Thoracic aorta (tissue), 2 donors: ENCODE results near the gene FAM110A. TPM values are rescaled to one million over a fixed set of nuclear protein-coding genes. Genes with fewer than 3 reads are reported as not detected.
"Not testable (repeated sequence)": the region's sequence is repeated elsewhere in the genome, so short reads cannot be mapped to it uniquely, and the experiment has no call there.

Source experiments
- ATAC-seq: fragments of 150-250 bp; one replicate; pipeline ENCODE4 v1.8.0; 2017; ENCODE audit warnings: low read depth; ENCODE audit not compliant: insufficient number of reproducible peaks, low FRiP score
- DNase-seq: peaks from one replicate; pipeline ENCODE4 v3.0.0-alpha.2; 2020; ENCODE audit warnings: low spot score
- H3K27ac ChIP-seq, 2 donors: fragments of 200-600 bp; sonication (generic); 1 replicate in 1 of 2; 2 replicates in 1 of 2; pipeline ENCODE4 v1.5.1; 2016; ENCODE audit warnings: mild to moderate bottlenecking in 2 of 2, moderate library complexity in 2 of 2
- H3K27me3 ChIP-seq: fragments of 200-600 bp; sonication (generic); replicated peaks from 2 replicates; pipeline ENCODE4 v1.6.0; 2016; ENCODE audit warnings: mild to moderate bottlenecking; ENCODE audit not compliant: insufficient read depth
- H3K36me3 ChIP-seq: fragments of 200-600 bp; sonication (generic); one replicate; pipeline ENCODE4 v1.5.1; 2016
- H3K4me1 ChIP-seq, 2 donors: fragments of 200-600 bp; sonication (generic); 1 replicate in 1 of 2; 2 replicates in 1 of 2; pipeline versions ENCODE4 v1.5.1 to v1.6.0; 2016; ENCODE audit warnings: low read depth in 2 of 2, mild to moderate bottlenecking in 1 of 2; ENCODE audit not compliant: control insufficient read depth in 1 of 2
- H3K4me3 ChIP-seq: fragments of 200-600 bp; sonication (generic); 2 replicates; pipeline ENCODE4 v1.5.1; 2016; ENCODE audit warnings: mild to moderate bottlenecking
- H3K9me3 ChIP-seq: fragments of 200-600 bp; sonication (generic); 2 replicates; pipeline ENCODE4 v1.5.1; 2016
- CTCF ChIP-seq: fragments of 200-600 bp; sonication (generic); IDR thresholded peaks from one replicate; pipeline ENCODE4 v1.5.1; 2019; ENCODE audit warnings: antibody characterized with exemption
- total RNA-seq, 2 donors: library from RNA; depleted of rRNA; stranded (reverse); fragments of >200 nt; gene quantifications; one replicate each; pipeline versions ENCODE4 v1.1.0 to v1.2.3, GENCODE V29; 2016

Gene FAM110A
- total RNA-seq, 2 donors from 2014 or later, result 0.81 to 3.5 TPM

GRCh38 chr20:824916-825315 lies 8.6 kb upstream of the FAM110A start:
- no peak for ATAC-seq
- TF ChIP-seq CTCF, result no peak
- H3K4me1 ChIP-seq, result no peaks in the 10 kb centered on the region
- H3K4me3 ChIP-seq, result no peak overlapping the region
- H3K36me3 ChIP-seq, result no peaks in the 10 kb centered on the region
- H3K9me3 ChIP-seq, result no peaks in the 10 kb centered on the region
- no peak for DNase-seq
- H3K27ac ChIP-seq, result no peak overlapping the region
- no peaks in the 10 kb centered on the region for H3K27me3 ChIP-seq

- ATAC-seq (no peak), DNase-seq (no peak)
- Histone ChIP-seq H3K4me3 (no peak overlapping the region), H3K36me3 (no peaks in the 10 kb centered on the region), H3K27ac (no peak overlapping the region), H3K4me1 (no peaks in the 10 kb centered on the region), H3K27me3 (no peaks in the 10 kb centered on the region), H3K9me3 (no peaks in the 10 kb centered on the region)
- TF ChIP-seq CTCF, result no peak
Observed at GRCh38 chr20:825710-826421, 7.6 kb upstream of the FAM110A start.

- no peak overlapping the region for H3K27ac ChIP-seq
- no peak for TF ChIP-seq CTCF
- no peaks in the 10 kb centered on the region for H3K4me1 ChIP-seq
- ATAC-seq, result no peak
- DNase-seq, result no peak
- H3K27me3 ChIP-seq, result no peaks in the 10 kb centered on the region
- H3K4me3 ChIP-seq, result no peak overlapping the region
- no peaks in the 10 kb centered on the region for H3K9me3 ChIP-seq
- no peaks in the 10 kb centered on the region for H3K36me3 ChIP-seq
Observed at GRCh38 chr20:826695-827323, 6.7 kb upstream of the FAM110A start.

- not testable (repeated sequence) for DNase-seq, ATAC-seq
Observed at GRCh38 chr20:827981-828380, 5.5 kb upstream of the FAM110A start.

DNA sequence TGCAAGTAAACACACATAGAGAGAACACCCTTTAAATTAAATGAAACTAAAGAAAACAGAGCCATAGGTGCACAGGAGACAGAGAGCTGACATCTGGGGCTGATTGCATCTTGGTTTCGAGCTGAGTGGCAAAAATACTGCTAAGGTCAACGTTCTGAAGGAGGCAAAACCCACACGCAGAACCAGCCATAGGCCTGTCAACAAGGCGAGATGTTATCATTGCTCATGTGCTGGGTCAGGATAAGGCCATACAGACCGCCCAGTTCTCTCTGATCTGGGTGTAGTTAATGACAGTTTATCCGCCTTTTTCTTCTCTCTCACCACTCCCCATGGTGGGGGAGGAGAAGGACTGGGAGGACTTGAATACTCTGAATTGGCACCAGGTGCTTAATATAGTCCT lies 4.5 kb upstream of the FAM110A start:
- ATAC-seq (no peak), DNase-seq (no peak)
- peaks cover 0 to under 1% of the 10 kb centered on the region in 2 donors for H3K4me1 ChIP-seq
- H3K27me3 ChIP-seq, result no peaks in the 10 kb centered on the region
- no peak overlapping the region for H3K27ac ChIP-seq
- H3K4me3 ChIP-seq, result no peak overlapping the region
- no peaks in the 10 kb centered on the region for H3K36me3 ChIP-seq
- TF ChIP-seq CTCF, result no peak
- H3K9me3 ChIP-seq, result no peaks in the 10 kb centered on the region

More at GRCh38 chr20:827981-828380, 5.5 kb upstream of the FAM110A start:
- not testable (repeated sequence) for H3K27me3 ChIP-seq, H3K36me3 ChIP-seq, H3K4me3 ChIP-seq, H3K9me3 ChIP-seq, H3K27ac ChIP-seq, H3K4me1 ChIP-seq
